Endothelial cell of umbilical vein (primary cell): ENCODE results near the gene FAM149B1. TPM values are rescaled to one million over a fixed set of nuclear protein-coding genes. Genes with fewer than 3 reads are reported as not detected.

Experiments used
- BruUV-seq: library from RNA; stranded (reverse); fragments of 400-500 nt; replicated peaks from 2 replicates; lab custom pipeline; 2021; lab: Mats Ljungman, UMichigan
- CTCF ChIA-PET: fragments of 300-600, 350-600 bp; sonication (Branson Sonifier 250); formaldehyde crosslinking; loops from one replicate; lab custom pipeline; 2021; ENCODE audit warnings: antibody characterized with exemption, inconsistent platforms; lab: Charles Lee
- POLR2A ChIA-PET: fragments of 300-600, 350-600 bp; sonication (Branson Sonifier 250); formaldehyde crosslinking; loops from one replicate; lab custom pipeline; 2021; ENCODE audit warnings: antibody characterized with exemption, inconsistent platforms; lab: Charles Lee
- DNase-seq: peaks from one replicate; pipeline ENCODE4 v3.0.0-alpha.2; 2011; ENCODE audit warnings: low read depth, low spot score
- FAIRE-seq: peaks from 2 replicates; lab custom pipeline; 2011; peaks lifted over from hg19 to GRCh38; lab: Jason Lieb, UNC
- H2AFZ ChIP-seq: 2 replicates; pipeline ENCODE4 v1.6.0; 2012; ENCODE audit warnings: low read depth, low read length, control low read depth, inconsistent platforms
- H3K27ac ChIP-seq: 2 replicates; pipeline ENCODE4 v1.5.1; 2011; ENCODE audit warnings: low read depth, mild to moderate bottlenecking, control low read depth, low read length, moderate library complexity; ENCODE audit not compliant: insufficient read depth
- H3K27me3 ChIP-seq, 2 experiments: 2 replicates each; pipeline versions ENCODE4 v1.6.0 to v1.6.1; 2011; ENCODE audit warnings: low read length in 2 of 2, mixed read lengths in 1 of 2; ENCODE audit not compliant: control insufficient read depth in 2 of 2, insufficient read depth in 2 of 2
- H3K36me3 ChIP-seq, 2 experiments: 2 replicates in 1 of 2; 3 replicates in 1 of 2; pipeline ENCODE4 v1.5.1; 2011; ENCODE audit warnings: low read length in 2 of 2, mild to moderate bottlenecking in 1 of 2, moderate library complexity in 1 of 2; ENCODE audit not compliant: control insufficient read depth in 2 of 2, insufficient read depth in 2 of 2; ENCODE audit errors: extremely low read depth in 1 of 2
- H3K4me1 ChIP-seq: 3 replicates; pipeline ENCODE4 v1.5.1; 2011; ENCODE audit warnings: mild to moderate bottlenecking, low read length; ENCODE audit not compliant: control insufficient read depth, insufficient read depth; ENCODE audit errors: extremely low read depth
- H3K4me2 ChIP-seq: 2 replicates; pipeline ENCODE4 v1.6.1; 2011; ENCODE audit warnings: low read length, control low read depth, mixed read lengths; ENCODE audit not compliant: insufficient read depth
- H3K4me3 ChIP-seq, 3 experiments: fragments of 200-600 bp in 1 of 3; sonication (generic), shearing (Covaris generic) in 1 of 3; replicated peaks in 1 of 3; 2 replicates each; pipeline ENCODE4 v1.5.1; 2011 to 2016; ENCODE audit warnings: control low read depth in 3 of 3, low read length in 3 of 3, mild to moderate bottlenecking in 2 of 3, inconsistent platforms in 1 of 3, low read depth in 1 of 3, moderate library complexity in 1 of 3; ENCODE audit not compliant: insufficient read depth in 1 of 3
- H3K79me2 ChIP-seq: 2 replicates; pipeline ENCODE4 v1.6.0; 2012; ENCODE audit warnings: low read length, inconsistent platforms; ENCODE audit not compliant: control insufficient read depth, insufficient read depth
- H3K9ac ChIP-seq: replicated peaks from 2 replicates; pipeline ENCODE3; 2011; ENCODE audit warnings: low read length, control low read depth; ENCODE audit not compliant: insufficient read depth; ENCODE audit errors: extremely low read depth
- H3K9me1 ChIP-seq: replicated peaks from 3 replicates; pipeline ENCODE4 v1.6.0; 2011; ENCODE audit warnings: mild to moderate bottlenecking, low read length; ENCODE audit not compliant: control insufficient read depth, insufficient read depth; ENCODE audit errors: extremely low read depth
- H3K9me3 ChIP-seq: replicated peaks from 2 replicates; pipeline ENCODE4 v1.5.1; 2012; ENCODE audit warnings: low read length, inconsistent platforms; ENCODE audit not compliant: control insufficient read depth, insufficient read depth
- H4K20me1 ChIP-seq: replicated peaks from 2 replicates; pipeline ENCODE3; 2011; ENCODE audit warnings: mild to moderate bottlenecking, low read length; ENCODE audit not compliant: control insufficient read depth, insufficient read depth; ENCODE audit errors: extremely low read depth
- FOS ChIP-seq: IDR thresholded peaks from 2 replicates; pipeline ENCODE4 v1.6.1; 2011; ENCODE audit warnings: mild to moderate bottlenecking, low read length, moderate library complexity, borderline replicate concordance; ENCODE audit not compliant: insufficient read depth
- GATA2 ChIP-seq: IDR thresholded peaks from 2 replicates; pipeline ENCODE4 v1.7.0; 2011; ENCODE audit warnings: low read depth, mild to moderate bottlenecking, moderate library complexity, mixed read lengths, low read length; ENCODE audit not compliant: insufficient read length, insufficient read depth
- MYC ChIP-seq: IDR thresholded peaks from one replicate; pipeline ENCODE4 v1.6.1; 2011; ENCODE audit warnings: mild to moderate bottlenecking, low read depth, low read length
- POLR2AphosphoS5 ChIP-seq: IDR thresholded peaks from 2 replicates; pipeline ENCODE4 v1.6.1; 2012; ENCODE audit warnings: low read depth, mild to moderate bottlenecking, control low read depth, low read length, moderate library complexity; ENCODE audit not compliant: insufficient read depth
- dilution Hi-C: fragments of 300-500 bp; cut with MboI; formaldehyde crosslinking; loops from one replicate; pipeline ENCODE4 v1.15.0; 2019; ENCODE audit warnings: low sequenced_read_pairs; ENCODE audit not compliant: extremely low pct_ligation_motif_present
- intact Hi-C: fragments of 100-400 bp; cut with micrococcal nuclease; formaldehyde crosslinking; loops from one replicate; pipeline ENCODE4 v1.10.0; 2022
- polyA plus RNA-seq, 4 experiments: library from polyadenylated mRNA; depleted of rRNA in 3 of 4; stranded (reverse) in 3 of 4; unstranded in 1 of 4; fragments of >200 nt; gene quantifications; 2 replicates each; pipeline versions ENCODE4 v1.2.1 to v1.2.3, GENCODE V29; 2011 to 2012; ENCODE audit warnings: missing spikeins in 1 of 4
- total RNA-seq: library from RNA; stranded (reverse); gene quantifications from 2 replicates; pipeline ENCODE4 v1.2.3, GENCODE V29; 2021
- TF ChIP-seq, protein P1 (sequence below), 2 donors: IDR thresholded peaks; 1 replicate in 1 of 2; 2 replicates in 1 of 2; pipeline ENCODE4 v1.5.1; 2011; ENCODE audit warnings: low read length in 2 of 2, mild to moderate bottlenecking in 2 of 2, moderate library complexity in 2 of 2, control low read depth in 1 of 2, inconsistent platforms in 1 of 2, low read depth in 1 of 2; ENCODE audit not compliant: insufficient read depth in 1 of 2; ENCODE audit errors: extremely low read depth in 1 of 2

FAM149B1 gene
- total and polyA plus RNA-seq, 2 donors (not counting 3 experiments of a cell fraction or from before 2014, with no cell fraction given): 19.5 to 26.7 TPM

GRCh38 chr10:73182568-73182967 is 14.6 kb downstream of the FAM149B1 start:
- H4K20me1 ChIP-seq: no peaks in the 10 kb centered on the region
- no TSS peak for BruUV-seq
- H3K4me3 ChIP-seq: no peak overlapping the region
- H3K4me1 ChIP-seq: peaks cover 15% of the 10 kb centered on the region
- ChIA-PET POLR2A (interaction anchor here (0.6 kb wide), 1 partner anchor 105 kb away, joined by 3 read pairs; no protein-coding TSS in a partner anchor), CTCF (no interaction called here)
- peak; percentile 60 for FAIRE-seq
- intact Hi-C loops: no loop called here
- no peak overlapping the region for H3K9ac ChIP-seq
- H3K9me3 ChIP-seq: no peaks in the 10 kb centered on the region
- peak overlapping the region; percentile 59 for H2AFZ ChIP-seq
- no peaks in the 10 kb centered on the region for H3K79me2 ChIP-seq
- H3K27me3 ChIP-seq: no peaks in the 10 kb centered on the region
- dilution Hi-C loops: no loop called here
- TF ChIP-seq GATA2 (peak; percentile 30), MYC (no peak), FOS (no peak), POLR2AphosphoS5 (no peak)
- TF ChIP-seq, protein P1, sequence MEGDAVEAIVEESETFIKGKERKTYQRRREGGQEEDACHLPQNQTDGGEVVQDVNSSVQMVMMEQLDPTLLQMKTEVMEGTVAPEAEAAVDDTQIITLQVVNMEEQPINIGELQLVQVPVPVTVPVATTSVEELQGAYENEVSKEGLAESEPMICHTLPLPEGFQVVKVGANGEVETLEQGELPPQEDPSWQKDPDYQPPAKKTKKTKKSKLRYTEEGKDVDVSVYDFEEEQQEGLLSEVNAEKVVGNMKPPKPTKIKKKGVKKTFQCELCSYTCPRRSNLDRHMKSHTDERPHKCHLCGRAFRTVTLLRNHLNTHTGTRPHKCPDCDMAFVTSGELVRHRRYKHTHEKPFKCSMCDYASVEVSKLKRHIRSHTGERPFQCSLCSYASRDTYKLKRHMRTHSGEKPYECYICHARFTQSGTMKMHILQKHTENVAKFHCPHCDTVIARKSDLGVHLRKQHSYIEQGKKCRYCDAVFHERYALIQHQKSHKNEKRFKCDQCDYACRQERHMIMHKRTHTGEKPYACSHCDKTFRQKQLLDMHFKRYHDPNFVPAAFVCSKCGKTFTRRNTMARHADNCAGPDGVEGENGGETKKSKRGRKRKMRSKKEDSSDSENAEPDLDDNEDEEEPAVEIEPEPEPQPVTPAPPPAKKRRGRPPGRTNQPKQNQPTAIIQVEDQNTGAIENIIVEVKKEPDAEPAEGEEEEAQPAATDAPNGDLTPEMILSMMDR (IDR thresholded peaks at IDR 0.05; ENCODE audit: extremely low read depth in 1 of 2, insufficient read depth in 1 of 2, low read depth in 1 of 2, low read length in 2 of 2): no peak
- no peaks in the 10 kb centered on the region for H3K9me1 ChIP-seq
- peak; percentile 36 for DNase-seq
- no peak overlapping the region for H3K4me2 ChIP-seq
- no peaks in the 10 kb centered on the region for H3K36me3 ChIP-seq
- peak overlapping the region; percentile 41 for H3K27ac ChIP-seq
